Naive thymus-derived CD4-positive, alpha-beta T cell (primary cell): Measurements from ENCODE around the gene ZMYM1. TPM values are rescaled to one million over a fixed set of nuclear protein-coding genes. Genes with fewer than 3 reads are reported as not detected.
"Not testable (repeated sequence)": the region's sequence is repeated elsewhere in the genome, so short reads cannot be mapped to it uniquely, and the experiment has no call there.

Source experiments
- ATAC-seq: fragments of 150-1000 bp; cut with Tn5 transposase; 2 replicates; pipeline ENCODE4 v1.10.0; 2021; ENCODE audit warnings: mild to moderate bottlenecking, moderate library complexity
- CTCF ChIA-PET: fragments of 350-600 bp; sonication (Branson Sonifier 250); formaldehyde crosslinking; loops from one replicate; lab custom pipeline; 2021; ENCODE audit warnings: antibody characterized with exemption; lab: Charles Lee
- POLR2A ChIA-PET: fragments of 350-600 bp; sonication (Branson Sonifier 250); formaldehyde crosslinking; loops from one replicate; lab custom pipeline; 2021; ENCODE audit warnings: antibody characterized with exemption, inconsistent platforms; lab: Charles Lee
- DNase-seq, 9 donors: peaks; one replicate each; pipeline versions ENCODE4 v3.0.0 to v3.0.0-alpha.2; 2020 to 2022; ENCODE audit warnings: mixed read lengths in 1 of 9
- H3K27ac ChIP-seq: one replicate; pipeline ENCODE4 v1.7.0; 2013; ENCODE audit warnings: mild to moderate bottlenecking, low read depth, low read length, moderate library complexity
- H3K27me3 ChIP-seq, 2 donors: one replicate each; pipeline ENCODE4 v1.7.0; 2013; ENCODE audit warnings: low read length in 2 of 2, mild to moderate bottlenecking in 2 of 2, moderate library complexity in 2 of 2; ENCODE audit not compliant: control insufficient read depth in 2 of 2, insufficient read depth in 2 of 2
- H3K36me3 ChIP-seq, 3 experiments: 1 replicate in 2 of 3; 2 replicates in 1 of 3; pipeline ENCODE4 v1.7.0; 2013; ENCODE audit warnings: low read length in 3 of 3, mild to moderate bottlenecking in 3 of 3, moderate library complexity in 1 of 3; ENCODE audit not compliant: insufficient read depth in 3 of 3, control insufficient read depth in 2 of 3
- H3K4me1 ChIP-seq, 2 donors: one replicate each; pipeline ENCODE4 v1.7.0; 2013; ENCODE audit warnings: low read length in 2 of 2, mild to moderate bottlenecking in 2 of 2, moderate library complexity in 1 of 2; ENCODE audit not compliant: control insufficient read depth in 2 of 2, insufficient read depth in 2 of 2
- H3K4me3 ChIP-seq: 2 replicates; pipeline ENCODE4 v1.7.0; 2013; ENCODE audit warnings: mild to moderate bottlenecking, low read length
- H3K9me3 ChIP-seq, 3 experiments: 1 replicate in 2 of 3; 2 replicates in 1 of 3; pipeline ENCODE4 v1.7.0; 2013; ENCODE audit warnings: low read length in 3 of 3; ENCODE audit not compliant: control insufficient read depth in 2 of 3
- H3K27ac Mint-ChIP-seq, 9 donors: one replicate each; pipeline ENCODE4 v1.8.0; 2020 to 2022; ENCODE audit warnings: mixed read lengths in 9 of 9, mild to moderate bottlenecking in 8 of 9, moderate library complexity in 5 of 9, inconsistent platforms in 2 of 9
- H3K27me3 Mint-ChIP-seq, 5 donors: one replicate each; pipeline ENCODE4 v1.8.0; 2021 to 2022; ENCODE audit warnings: mixed read lengths in 5 of 5, mild to moderate bottlenecking in 1 of 5
- H3K36me3 Mint-ChIP-seq, 5 donors: one replicate each; pipeline ENCODE4 v1.8.0; 2020 to 2022; ENCODE audit warnings: mixed read lengths in 5 of 5, mild to moderate bottlenecking in 3 of 5, inconsistent platforms in 1 of 5
- H3K4me1 Mint-ChIP-seq, 7 donors: one replicate each; pipeline ENCODE4 v1.8.0; 2020 to 2022; ENCODE audit warnings: mixed read lengths in 7 of 7, mild to moderate bottlenecking in 3 of 7, inconsistent platforms in 1 of 7
- H3K4me3 Mint-ChIP-seq, 10 donors: one replicate each; pipeline ENCODE4 v1.8.0; 2020 to 2022; ENCODE audit warnings: mild to moderate bottlenecking in 10 of 10, mixed read lengths in 10 of 10, moderate library complexity in 6 of 10, inconsistent platforms in 2 of 10
- H3K9me3 Mint-ChIP-seq, 11 donors: one replicate each; pipeline ENCODE4 v1.8.0; 2020 to 2022; ENCODE audit warnings: mixed read lengths in 11 of 11, mild to moderate bottlenecking in 4 of 11, inconsistent platforms in 1 of 11, moderate library complexity in 1 of 11
- intact Hi-C, 2 donors: fragments of 100-400 bp; cut with micrococcal nuclease; formaldehyde crosslinking; loops; one replicate each; pipeline ENCODE4 v1.15.1; 2023
- polyA plus RNA-seq, 2 donors: library from polyadenylated mRNA; unstranded; fragments of 300-500 nt; fragmentation: Illumina TruSeq; gene quantifications; one replicate each; pipeline ENCODE4 v1.2.3, GENCODE V29; 2021
- total RNA-seq, 6 experiments: library from RNA in 5 of 6; stranded (reverse) in 5 of 6; gene quantifications; 1 replicate in 5 of 6; 2 replicates in 1 of 6; pipeline ENCODE4 v1.2.3 and lab custom pipeline; 2021 to 2026

The ZMYM1 gene
- total and polyA plus RNA-seq, 7 experiments from 2014 or later = 11.8 to 21.2 (median 15.5) TPM

DNA sequence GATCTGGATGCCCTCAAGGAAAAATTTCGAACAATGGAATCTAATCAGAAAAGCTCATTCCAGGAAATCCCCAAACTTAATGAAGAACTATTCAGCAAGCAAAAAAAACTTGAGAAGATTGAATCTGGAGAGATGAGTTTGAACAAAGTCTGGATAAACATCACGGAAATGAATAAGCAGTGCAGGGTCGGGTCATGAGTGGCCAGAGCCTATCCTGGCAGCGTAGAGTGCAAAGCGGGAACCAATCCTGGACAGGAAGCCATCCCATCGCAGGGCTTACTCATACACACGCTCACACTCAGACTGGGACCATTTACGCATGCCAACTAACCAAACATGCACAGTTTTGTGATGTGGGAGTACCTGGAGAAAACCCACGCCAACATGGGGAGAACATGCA, 43.1 kb downstream of the ZMYM1 start:
- H3K27me3 ChIP-seq = no peaks in the 10 kb centered on the region
- ChIA-PET CTCF (no interaction called here), POLR2A (interaction anchor here (0.6 kb wide), 1 partner anchor 162 kb away, joined by 3 read pairs; no protein-coding TSS in a partner anchor)
- Mint-ChIP-seq H3K4me3 (no peak overlapping the region), H3K27ac (no peak overlapping the region), H3K36me3 (peaks cover 0 to 6% (median 4%) of the 10 kb centered on the region in 5 donors), H3K9me3 (peaks cover 0 to 24% (median 8%) of the 10 kb centered on the region in 11 donors), H3K27me3 (peaks cover 8 to 22% (median 11%) of the 10 kb centered on the region in 5 donors), H3K4me1 (peaks cover 0 to 14% (median 5%) of the 10 kb centered on the region in 7 donors)
- no peak overlapping the region for H3K27ac ChIP-seq
- intact Hi-C loops = no loop called here
- H3K4me3 ChIP-seq = no peak overlapping the region
- H3K36me3 ChIP-seq = no peaks in the 10 kb centered on the region
- DNase-seq (no peak), ATAC-seq (no peak)
- H3K9me3 ChIP-seq = peaks cover 0 to 5% (median 0%) of the 10 kb centered on the region in 3 experiments
- H3K4me1 ChIP-seq = no peaks in the 10 kb centered on the region

DNA sequence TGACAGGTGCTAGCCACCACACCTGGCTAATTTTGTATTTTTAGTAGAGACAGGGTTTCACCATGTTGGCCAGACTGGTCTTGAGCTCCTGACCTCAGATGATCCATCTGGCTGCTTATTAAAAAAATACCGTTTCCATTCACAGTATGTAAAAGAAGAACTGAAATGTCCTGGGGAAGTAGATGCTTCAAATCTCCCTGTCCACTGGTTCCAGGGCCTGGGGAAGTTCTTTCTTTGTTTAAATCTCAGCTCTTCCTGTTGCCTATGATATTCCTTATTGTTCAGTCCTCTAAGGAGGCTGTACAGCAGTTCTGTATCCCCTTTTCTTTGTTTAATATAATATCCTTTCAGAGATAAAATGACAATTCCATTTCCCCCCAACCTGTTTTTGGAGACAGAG, 47.4 kb downstream of the ZMYM1 start:
- Mint-ChIP-seq H3K36me3 (peaks cover 0 to 10% (median 0%) of the 10 kb centered on the region in 5 donors), H3K4me1 (peaks cover 0 to 3% (median 0%) of the 10 kb centered on the region in 7 donors), H3K4me3 (no peak overlapping the region), H3K27ac (no peak overlapping the region), H3K9me3 (peaks cover 0 to 43% (median 11%) of the 10 kb centered on the region in 11 donors), H3K27me3 (peaks cover 3 to 9% (median 3%) of the 10 kb centered on the region in 5 donors)
- POLR2A ChIA-PET = no interaction called here
- CTCF ChIA-PET = no interaction called here
- intact Hi-C loops = no loop called here
- Histone ChIP-seq H3K27ac (no peak overlapping the region), H3K36me3 (no peaks in the 10 kb centered on the region), H3K4me3 (no peak overlapping the region), H3K9me3 (peaks cover 0 to 5% (median 0%) of the 10 kb centered on the region in 3 experiments), H3K4me1 (no peaks in the 10 kb centered on the region), H3K27me3 (no peaks in the 10 kb centered on the region)
- no peak for ATAC-seq
- DNase-seq = no peak

DNA sequence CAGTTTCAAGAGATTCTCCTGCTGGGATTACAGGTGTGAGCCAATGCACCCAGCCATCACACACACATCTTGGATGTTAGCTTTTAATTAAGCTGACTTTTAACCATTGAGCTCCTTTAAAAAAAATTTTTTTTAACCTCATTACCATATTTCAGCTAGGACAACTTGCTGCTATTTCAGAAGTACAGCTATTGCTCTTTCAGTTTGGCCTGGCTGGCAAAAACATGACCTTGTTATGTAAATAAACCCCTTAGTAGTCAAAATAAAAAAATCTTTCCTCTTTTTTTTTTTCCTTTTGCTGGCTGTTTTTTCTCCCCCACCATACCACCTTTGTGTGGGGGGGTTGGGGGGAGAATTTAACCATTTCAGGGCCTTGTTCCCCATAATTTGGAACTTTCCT, 49.9 kb downstream of the ZMYM1 start:
- Mint-ChIP-seq H3K4me1 (no peaks in the 10 kb centered on the region), H3K27ac (no peak overlapping the region), H3K4me3 (no peak overlapping the region), H3K9me3 (peaks cover 0 to 43% (median 11%) of the 10 kb centered on the region in 11 donors), H3K27me3 (peaks cover 0 to 4% (median 0%) of the 10 kb centered on the region in 5 donors), H3K36me3 (peaks cover 0 to 8% (median 0%) of the 10 kb centered on the region in 5 donors)
- H3K9me3 ChIP-seq = peaks cover 0 to 5% (median 0%) of the 10 kb centered on the region in 3 experiments
- H3K27me3 ChIP-seq = no peaks in the 10 kb centered on the region
- H3K27ac ChIP-seq = no peak overlapping the region
- CTCF ChIA-PET = interaction anchor here (0.6 kb wide), 1 partner anchor 644 kb away, joined by 3 read pairs; no protein-coding TSS in a partner anchor
- POLR2A ChIA-PET = no interaction called here
- no peaks in the 10 kb centered on the region for H3K36me3 ChIP-seq
- no peaks in the 10 kb centered on the region for H3K4me1 ChIP-seq
- no peak for ATAC-seq
- intact Hi-C loops = no loop called here
- H3K4me3 ChIP-seq = no peak overlapping the region
- no peak for DNase-seq

DNA sequence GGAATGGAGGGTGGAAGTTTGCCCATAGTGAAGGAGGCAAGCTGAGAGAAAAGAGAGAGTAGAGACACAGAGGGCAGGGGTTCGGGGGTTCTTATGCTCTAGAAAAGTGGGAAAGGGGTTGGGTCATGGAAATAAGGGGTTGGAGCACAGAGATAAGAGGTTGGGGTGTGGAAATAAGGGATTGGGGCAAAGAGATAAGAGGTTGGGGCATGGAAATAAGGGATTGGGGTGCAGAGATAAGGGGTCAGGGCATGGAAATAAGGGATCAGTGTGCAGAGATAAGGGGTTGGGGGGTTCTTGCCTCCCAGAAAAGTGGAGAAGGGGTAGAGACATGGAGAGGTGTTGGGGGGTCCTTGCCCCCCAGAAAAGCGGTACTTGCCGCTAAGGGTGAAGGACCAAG, 57.6 kb downstream of the ZMYM1 start:
- Mint-ChIP-seq H3K27ac (no peak overlapping the region), H3K4me1 (no peaks in the 10 kb centered on the region), H3K4me3 (no peak overlapping the region), H3K36me3 (no peaks in the 10 kb centered on the region), H3K27me3 (peaks cover 0 to 6% (median 0%) of the 10 kb centered on the region in 5 donors), H3K9me3 (no peaks in the 10 kb centered on the region)
- ChIA-PET CTCF (no interaction called here), POLR2A (no interaction called here)
- Histone ChIP-seq H3K27me3 (no peaks in the 10 kb centered on the region), H3K4me3 (no peak overlapping the region), H3K9me3 (no peaks in the 10 kb centered on the region), H3K4me1 (no peaks in the 10 kb centered on the region), H3K27ac (no peak overlapping the region), H3K36me3 (no peaks in the 10 kb centered on the region)
- ATAC-seq = no peak
- no peak for DNase-seq
- intact Hi-C loops = no loop called here

DNA sequence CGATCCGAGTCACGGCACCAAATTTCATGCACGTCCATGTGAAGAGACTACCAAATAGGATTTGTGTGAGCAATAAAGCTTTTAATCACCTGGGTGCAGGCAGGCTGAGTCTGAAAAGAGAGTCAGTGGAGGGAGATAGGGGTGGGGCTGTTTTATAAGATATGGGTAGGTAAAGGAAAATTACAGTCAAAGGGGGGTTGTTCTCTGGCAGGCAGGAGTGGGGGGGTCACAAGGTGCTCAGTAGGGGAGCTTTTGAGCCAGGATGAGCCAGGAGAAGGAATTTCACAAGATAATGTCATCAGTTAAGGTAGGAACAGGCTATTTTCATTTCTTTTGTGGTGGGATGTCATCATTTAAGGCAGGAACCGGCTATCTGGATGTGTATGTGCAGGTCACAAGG, 58.4 kb downstream of the ZMYM1 start:
- H3K36me3 ChIP-seq, H3K4me3 ChIP-seq, H3K27me3 Mint-ChIP-seq, ATAC-seq, DNase-seq, CTCF ChIA-PET, H3K4me3 Mint-ChIP-seq, H3K27ac Mint-ChIP-seq, H3K4me1 ChIP-seq, H3K27me3 ChIP-seq, H3K4me1 Mint-ChIP-seq, H3K27ac ChIP-seq, H3K36me3 Mint-ChIP-seq, H3K9me3 ChIP-seq, intact Hi-C loops, POLR2A ChIA-PET, H3K9me3 Mint-ChIP-seq: not testable (repeated sequence)

DNA sequence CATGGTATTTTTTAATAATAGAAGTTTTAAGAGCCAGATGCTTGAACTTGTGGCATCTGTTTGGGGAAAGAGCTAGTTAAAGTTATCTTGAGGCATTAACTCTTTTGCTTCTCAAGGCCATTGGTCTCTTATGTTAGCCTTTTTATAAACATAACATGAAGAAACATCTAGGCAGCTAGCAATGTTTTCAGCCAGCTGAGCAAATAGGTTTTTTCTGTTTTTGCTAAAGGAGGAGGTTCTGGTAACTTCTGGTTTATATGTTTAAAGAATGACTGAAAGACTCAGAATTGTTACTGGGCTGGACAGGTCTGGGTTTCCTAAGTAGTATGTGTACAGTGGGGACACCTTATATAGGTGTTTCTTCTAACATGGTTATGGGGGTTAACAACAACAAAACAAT, 63.1 kb downstream of the ZMYM1 start:
- intact Hi-C loops, H3K36me3 ChIP-seq, H3K4me3 ChIP-seq, H3K4me1 ChIP-seq, H3K27ac ChIP-seq, H3K4me3 Mint-ChIP-seq, POLR2A ChIA-PET, H3K27ac Mint-ChIP-seq, H3K9me3 Mint-ChIP-seq, DNase-seq, H3K9me3 ChIP-seq, H3K4me1 Mint-ChIP-seq, ATAC-seq, H3K36me3 Mint-ChIP-seq, H3K27me3 ChIP-seq: not testable (repeated sequence)
- CTCF ChIA-PET = interaction anchor here (0.6 kb wide), 1 partner anchor 60 kb away, joined by 3 read pairs; no protein-coding TSS in a partner anchor
- H3K27me3 Mint-ChIP-seq = peaks cover 0 to 11% (median 0%) of the 10 kb centered on the region in 5 donors

DNA sequence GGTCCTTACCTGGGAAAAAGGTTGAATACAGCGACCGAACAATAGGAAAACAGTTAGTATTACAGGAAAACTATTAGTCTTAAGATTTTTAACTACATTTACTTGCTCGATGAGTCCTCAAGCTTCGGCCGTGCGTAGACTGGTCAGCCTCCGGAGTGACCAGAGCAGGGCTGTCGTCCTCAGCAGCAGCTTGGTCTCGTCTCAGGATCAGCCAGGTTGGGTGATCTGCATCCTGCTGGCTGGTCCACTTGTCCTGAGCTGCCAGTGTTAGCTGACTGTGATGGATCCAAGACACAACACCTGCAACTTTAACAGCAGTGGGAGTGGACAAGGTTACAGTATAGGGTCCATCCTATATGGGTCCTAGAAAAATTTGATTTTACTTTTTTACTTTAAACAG, 63.5 kb downstream of the ZMYM1 start:
- H3K4me1 Mint-ChIP-seq, H3K27me3 ChIP-seq, intact Hi-C loops, H3K4me3 ChIP-seq, H3K9me3 ChIP-seq, H3K4me1 ChIP-seq, H3K36me3 Mint-ChIP-seq, ATAC-seq, DNase-seq, H3K27ac ChIP-seq, H3K36me3 ChIP-seq, H3K4me3 Mint-ChIP-seq, POLR2A ChIA-PET, H3K27ac Mint-ChIP-seq, H3K9me3 Mint-ChIP-seq: not testable (repeated sequence)
- peaks cover 0 to 11% (median 0%) of the 10 kb centered on the region in 5 donors for H3K27me3 Mint-ChIP-seq
- CTCF ChIA-PET = interaction anchor here (0.6 kb wide), 1 partner anchor 60 kb away, joined by 3 read pairs; no protein-coding TSS in a partner anchor
